Body of pancreas (tissue), 4 donors: Measurements from ENCODE around the gene WDR49.

ENCODE experiments used
- CTCF ChIP-seq, 7 experiments: fragments of 450-650 bp in 4 of 7; fragments of 200-600 bp in 3 of 7; sonication (generic) in 3 of 7; IDR thresholded peaks; one replicate each; pipeline ENCODE4 v1.5.1; 2016 to 2019; ENCODE audit warnings: antibody characterized with exemption in 7 of 7
- POLR2A ChIP-seq, 3 donors: fragments of 450-650 bp; IDR thresholded peaks; one replicate each; pipeline ENCODE4 v1.6.1; 2016; ENCODE audit warnings: antibody characterized with exemption in 3 of 3, mild to moderate bottlenecking in 2 of 3

GRCh38 chr3:167611718-167612117, 42.0 kb downstream of the WDR49 start:
- no peak for TF ChIP-seq CTCF (IDR thresholded peaks at IDR 0.05)
- TF ChIP-seq POLR2A (IDR thresholded peaks at IDR 0.05) = no peak
